ENCODE measurements around the gene ASPSCR1.

Gene ASPSCR1

GRCh38 chr17:81977211-81977808 is at the start of gene ASPSCR1:
TSS of gene ASPSCR1 (plus strand) at chr17:81977629. CDS start at chr17:81977647, 18 bp downstream.
- Mint-ChIP-seq H3K27ac (ENCODE audit: low read depth) (peak within 1 kb of the TSS; percentile 91), H3K36me3 (ENCODE audit: insufficient read depth) (peaks cover 6% of the 10 kb centered on the region), H3K4me1 (peaks cover 32% of the 10 kb centered on the region), H3K4me3 (peak within 1 kb of the TSS; percentile 97), H3K27me3 (no peaks in the 10 kb centered on the region), H3K9me3 (no peaks in the 10 kb centered on the region)
- peak; percentile 89 for ATAC-seq (replicated peaks; ENCODE audit: extremely low read depth, poor library complexity, severe bottlenecking)
- peak; percentile 78 for DNase-seq (ENCODE audit: low spot score in 2 of 2)

GRCh38 chr17:81927653-81928543 is 49.5 kb upstream of the ASPSCR1 start, which contains the start of gene MAFG:
TSS of gene MAFG (minus strand) at chr17:81927735. CDS start at chr17:81923185, 4,550 bp downstream.
- peaks cover 10% of the 10 kb centered on the region for H3K36me3 Mint-ChIP-seq (ENCODE audit: insufficient read depth)

GRCh38 chr17:81928544-81929252 is 48.7 kb upstream of the ASPSCR1 start:
- peaks cover 8% of the 10 kb centered on the region for H3K36me3 Mint-ChIP-seq (ENCODE audit: insufficient read depth)
- DNase-seq (ENCODE audit: low spot score in 2 of 2) (no peak), ATAC-seq (replicated peaks; ENCODE audit: extremely low read depth, poor library complexity, severe bottlenecking) (no peak)
- H3K9me3 Mint-ChIP-seq, result no peaks in the 10 kb centered on the region
- peaks cover 39% of the 10 kb centered on the region for H3K27me3 Mint-ChIP-seq
- H3K27ac Mint-ChIP-seq (ENCODE audit: low read depth), result peak overlapping the region; percentile 65
- H3K4me1 Mint-ChIP-seq, result peaks cover 13% of the 10 kb centered on the region
- H3K4me3 Mint-ChIP-seq, result peak overlapping the region; percentile 63

More at GRCh38 chr17:81927653-81928543, 49.5 kb upstream of the ASPSCR1 start, which contains the start of gene MAFG:
- ATAC-seq (replicated peaks; ENCODE audit: extremely low read depth, poor library complexity, severe bottlenecking) (peak; percentile 74), DNase-seq (ENCODE audit: low spot score in 2 of 2) (peak; percentile 81 to 85)
- H3K27ac Mint-ChIP-seq (ENCODE audit: low read depth), result peak within 1 kb of the TSS; percentile 76
- H3K27me3 Mint-ChIP-seq, result peaks cover 31% of the 10 kb centered on the region
- no peaks in the 10 kb centered on the region for H3K9me3 Mint-ChIP-seq
- H3K4me1 Mint-ChIP-seq, result peaks cover 9% of the 10 kb centered on the region
- H3K4me3 Mint-ChIP-seq, result peak within 1 kb of the TSS; percentile 77

GRCh38 chr17:81929253-81930141 is 47.9 kb upstream of the ASPSCR1 start:
- no peak overlapping the region for H3K27ac Mint-ChIP-seq (ENCODE audit: low read depth)
- H3K4me3 Mint-ChIP-seq, result peak overlapping the region; percentile 63
- H3K9me3 Mint-ChIP-seq, result no peaks in the 10 kb centered on the region
- H3K27me3 Mint-ChIP-seq, result peaks cover 45% of the 10 kb centered on the region
- DNase-seq (ENCODE audit: low spot score in 2 of 2), result no peak
- ATAC-seq (replicated peaks; ENCODE audit: extremely low read depth, poor library complexity, severe bottlenecking), result no peak
- H3K4me1 Mint-ChIP-seq, result peaks cover 16% of the 10 kb centered on the region
- H3K36me3 Mint-ChIP-seq (ENCODE audit: insufficient read depth), result peaks cover 6% of the 10 kb centered on the region

GRCh38 chr17:81930142-81931125 is 47.0 kb upstream of the ASPSCR1 start:
- peaks cover 45% of the 10 kb centered on the region for H3K27me3 Mint-ChIP-seq
- peaks cover 16% of the 10 kb centered on the region for H3K4me1 Mint-ChIP-seq
- peaks cover 6% of the 10 kb centered on the region for H3K36me3 Mint-ChIP-seq (ENCODE audit: insufficient read depth)
- ATAC-seq (replicated peaks; ENCODE audit: extremely low read depth, poor library complexity, severe bottlenecking) (no peak), DNase-seq (ENCODE audit: low spot score in 2 of 2) (no peak)
- H3K27ac Mint-ChIP-seq (ENCODE audit: low read depth), result no peak overlapping the region
- no peaks in the 10 kb centered on the region for H3K9me3 Mint-ChIP-seq
- H3K4me3 Mint-ChIP-seq, result no peak overlapping the region

GRCh38 chr17:81931189-81931556 is 46.3 kb upstream of the ASPSCR1 start:
- Mint-ChIP-seq H3K27me3 (peaks cover 45% of the 10 kb centered on the region), H3K27ac (ENCODE audit: low read depth) (no peak overlapping the region), H3K4me3 (no peak overlapping the region), H3K36me3 (ENCODE audit: insufficient read depth) (peaks cover 6% of the 10 kb centered on the region), H3K4me1 (peaks cover 13% of the 10 kb centered on the region), H3K9me3 (no peaks in the 10 kb centered on the region)
- DNase-seq (ENCODE audit: low spot score in 2 of 2) (no peak), ATAC-seq (replicated peaks; ENCODE audit: extremely low read depth, poor library complexity, severe bottlenecking) (no peak)

GRCh38 chr17:81931557-81932332 is 45.7 kb upstream of the ASPSCR1 start:
- peaks cover 2% of the 10 kb centered on the region for H3K36me3 Mint-ChIP-seq (ENCODE audit: insufficient read depth)
- no peak overlapping the region for H3K4me3 Mint-ChIP-seq
- DNase-seq (ENCODE audit: low spot score in 2 of 2) (no peak), ATAC-seq (replicated peaks; ENCODE audit: extremely low read depth, poor library complexity, severe bottlenecking) (no peak)
- H3K4me1 Mint-ChIP-seq, result peaks cover 7% of the 10 kb centered on the region
- H3K9me3 Mint-ChIP-seq, result no peaks in the 10 kb centered on the region
- H3K27me3 Mint-ChIP-seq, result peaks cover 45% of the 10 kb centered on the region
- H3K27ac Mint-ChIP-seq (ENCODE audit: low read depth), result no peak overlapping the region

- H3K4me1 Mint-ChIP-seq, result peaks cover 8% of the 10 kb centered on the region
- H3K36me3 Mint-ChIP-seq (ENCODE audit: insufficient read depth), result peaks cover 2% of the 10 kb centered on the region
- H3K27me3 Mint-ChIP-seq, result peaks cover 45% of the 10 kb centered on the region
- no peak overlapping the region for H3K4me3 Mint-ChIP-seq
- H3K27ac Mint-ChIP-seq (ENCODE audit: low read depth), result no peak overlapping the region
- no peak for DNase-seq (ENCODE audit: low spot score in 2 of 2)
- no peak for ATAC-seq (replicated peaks; ENCODE audit: extremely low read depth, poor library complexity, severe bottlenecking)
- H3K9me3 Mint-ChIP-seq, result no peaks in the 10 kb centered on the region
These were observed 45.0 kb upstream of the ASPSCR1 start for GRCh38 chr17:81932333-81932983.

- H3K27me3 Mint-ChIP-seq, result peaks cover 45% of the 10 kb centered on the region
- H3K4me3 Mint-ChIP-seq, result no peak overlapping the region
- no peaks in the 10 kb centered on the region for H3K9me3 Mint-ChIP-seq
These were observed 44.2 kb upstream of the ASPSCR1 start for GRCh38 chr17:81933178-81933699.

GRCh38 chr17:81934098-81934757 is 43.2 kb upstream of the ASPSCR1 start:
- H3K36me3 Mint-ChIP-seq (ENCODE audit: insufficient read depth), result peaks cover 1% of the 10 kb centered on the region
- peaks cover 12% of the 10 kb centered on the region for H3K4me1 Mint-ChIP-seq
- H3K27me3 Mint-ChIP-seq, result peaks cover 45% of the 10 kb centered on the region
- ATAC-seq (replicated peaks; ENCODE audit: extremely low read depth, poor library complexity, severe bottlenecking) (no peak), DNase-seq (ENCODE audit: low spot score in 2 of 2) (no peak)
- H3K9me3 Mint-ChIP-seq, result no peaks in the 10 kb centered on the region
- peak overlapping the region; percentile 60 for H3K27ac Mint-ChIP-seq (ENCODE audit: low read depth)
- no peak overlapping the region for H3K4me3 Mint-ChIP-seq

More at GRCh38 chr17:81933178-81933699, 44.2 kb upstream of the ASPSCR1 start:
- Mint-ChIP-seq H3K27ac (ENCODE audit: low read depth) (peak overlapping the region; percentile 60), H3K36me3 (ENCODE audit: insufficient read depth) (peaks cover 1% of the 10 kb centered on the region), H3K4me1 (peaks cover 12% of the 10 kb centered on the region)
- DNase-seq (ENCODE audit: low spot score in 2 of 2), result no peak
- ATAC-seq (replicated peaks; ENCODE audit: extremely low read depth, poor library complexity, severe bottlenecking), result no peak

Data from central memory CD8-positive, alpha-beta T cell (primary cell).